ENCODE results near the gene MRPS18B. TPM values are rescaled to one million over a fixed set of nuclear protein-coding genes. Genes with fewer than 3 reads are reported as not detected.
A peak's percentile ranks its signal among the peaks of the same experiment; 100 is the strongest.
"Not testable (repeated sequence)": the region's sequence is repeated elsewhere in the genome, so short reads cannot be mapped to it uniquely, and the experiment has no call there.

The MRPS18B gene
- total and polyA plus RNA-seq, 2 of the 13 experiments (the other 11 are each of a cell fraction or from before 2014, with no cell fraction given), result 125 to 131 TPM

DNA sequence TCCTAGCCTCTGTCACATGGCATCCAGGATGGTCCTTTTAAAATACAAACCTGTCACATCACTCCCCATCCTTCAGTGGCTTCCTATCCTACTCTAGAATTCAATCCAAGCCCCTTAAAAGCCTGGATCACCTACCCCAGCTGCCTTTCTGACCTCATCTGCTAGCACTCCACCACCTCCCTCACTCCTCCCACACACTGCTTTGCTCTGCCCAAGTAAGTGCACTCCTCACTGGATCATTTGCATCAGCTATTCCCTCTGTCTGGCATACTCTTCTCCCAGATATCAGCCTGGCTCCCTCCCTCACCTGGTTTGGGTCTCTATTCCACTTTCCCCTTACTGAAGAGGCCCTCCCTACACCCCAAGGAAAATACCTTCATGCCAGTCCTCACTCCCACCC, 39.8 kb downstream of the MRPS18B start:
- POLR2A ChIA-PET, result interaction anchor here (1.4 to 4.8 kb wide), 4 partner anchors 9 to 39 kb away, joined by 3 to 26 read pairs (median 7); partner anchors contain the start of gene DHX16
- 0 out of 3 replicates have a peak, but pooled peaks have one; percentile 2 for ATAC-seq
- peaks cover 39 to 72% of the 10 kb centered on the region in 2 experiments for H3K36me3 ChIP-seq (replicated peaks in 1 of 2; ENCODE audit: control insufficient read depth in 1 of 2, insufficient read depth in 2 of 2, low read length in 2 of 2)

DNA sequence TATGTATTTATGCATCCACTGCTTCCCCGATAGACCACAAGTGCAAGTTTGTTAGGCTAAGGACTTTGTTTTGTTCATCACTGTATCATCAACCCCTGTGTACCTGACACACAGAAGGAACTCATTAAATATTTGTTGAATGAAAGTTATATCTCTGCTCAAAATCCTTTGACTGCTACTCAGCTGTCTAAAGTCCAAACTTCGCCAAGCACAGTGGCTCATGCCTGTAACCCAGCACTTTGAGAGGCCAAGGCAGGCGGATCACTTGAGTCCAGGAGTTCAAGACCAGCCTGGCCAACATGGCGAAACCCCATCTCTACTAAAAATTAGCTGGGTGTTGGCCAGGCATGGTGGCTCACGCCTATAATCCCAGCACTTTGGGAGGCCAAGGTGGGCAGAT, 40.3 kb downstream of the MRPS18B start:
- Histone ChIP-seq H3K27ac (ENCODE audit: extremely low read length, insufficient read depth, low read length) (peak overlapping the region; percentile 80), H3K36me3 (replicated peaks in 1 of 2; ENCODE audit: control insufficient read depth in 1 of 2, insufficient read depth in 2 of 2, low read length in 2 of 2) (peaks cover 38 to 72% of the 10 kb centered on the region in 2 experiments), H3K4me1 (ENCODE audit: insufficient read depth, low read length) (peaks cover 53% of the 10 kb centered on the region)
- H3K27me3 ChIP-seq (ENCODE audit: control insufficient read depth in 1 of 2, insufficient read depth in 2 of 2, low read length in 2 of 2); H3K9me3 ChIP-seq (ENCODE audit: low read length); H4K20me1 ChIP-seq (ENCODE audit: insufficient read depth, low read length); BruUV-seq (replicated peaks); FAIRE-seq; H2AFZ ChIP-seq (ENCODE audit: low read length); in situ Hi-C loops (cut with HindIII; ENCODE audit: extremely low pct_ligation_motif_present, low pct_unique_long_range_greater_than_20kb); H3K4me2 ChIP-seq (ENCODE audit: low read depth, low read length); CTCF ChIA-PET (ENCODE audit: low intra/inter-chr PET ratio, low total read pairs); H3K9ac ChIP-seq (ENCODE audit: insufficient read depth, low read depth, low read length); H3K79me2 ChIP-seq (ENCODE audit: insufficient read depth, low read length); H3K4me3 ChIP-seq (replicated peaks in 1 of 3; ENCODE audit: insufficient read depth in 1 of 3, low read depth in 2 of 3, low read length in 3 of 3): not testable (repeated sequence)
- DNase-seq (ENCODE audit: low spot score) (peak; percentile 53), ATAC-seq (peak; percentile 3; the same call in 1 of the 3 replicates)
- WGBS (ENCODE audit: low lambda C conversion rate), result 64% methylated on average over 5 of the region's 5 CpGs
- intact Hi-C loops (cut with micrococcal nuclease; ENCODE audit: unreplicated experiment), result loop anchor here (5.0 kb wide), 1 partner anchor 41 kb away; the partner anchor contains the start of genes MRPS18B and PPP1R10
- POLR2A ChIA-PET, result interaction anchor here (1.4 to 4.8 kb wide), 3 partner anchors 10 to 39 kb away, joined by 3 to 26 read pairs (median 9); partner anchors contain the start of gene DHX16
- TF ChIP-seq ZMYM2 (CRISPR knock-in tag; IDR thresholded peaks at IDR 0.05) (peak; percentile 65), ADNP (CRISPR knock-in tag; IDR thresholded peaks at IDR 0.05) (peak; percentile 44; the same call in 1 of the 2 replicates)
- TF ChIP-seq, protein P1, sequence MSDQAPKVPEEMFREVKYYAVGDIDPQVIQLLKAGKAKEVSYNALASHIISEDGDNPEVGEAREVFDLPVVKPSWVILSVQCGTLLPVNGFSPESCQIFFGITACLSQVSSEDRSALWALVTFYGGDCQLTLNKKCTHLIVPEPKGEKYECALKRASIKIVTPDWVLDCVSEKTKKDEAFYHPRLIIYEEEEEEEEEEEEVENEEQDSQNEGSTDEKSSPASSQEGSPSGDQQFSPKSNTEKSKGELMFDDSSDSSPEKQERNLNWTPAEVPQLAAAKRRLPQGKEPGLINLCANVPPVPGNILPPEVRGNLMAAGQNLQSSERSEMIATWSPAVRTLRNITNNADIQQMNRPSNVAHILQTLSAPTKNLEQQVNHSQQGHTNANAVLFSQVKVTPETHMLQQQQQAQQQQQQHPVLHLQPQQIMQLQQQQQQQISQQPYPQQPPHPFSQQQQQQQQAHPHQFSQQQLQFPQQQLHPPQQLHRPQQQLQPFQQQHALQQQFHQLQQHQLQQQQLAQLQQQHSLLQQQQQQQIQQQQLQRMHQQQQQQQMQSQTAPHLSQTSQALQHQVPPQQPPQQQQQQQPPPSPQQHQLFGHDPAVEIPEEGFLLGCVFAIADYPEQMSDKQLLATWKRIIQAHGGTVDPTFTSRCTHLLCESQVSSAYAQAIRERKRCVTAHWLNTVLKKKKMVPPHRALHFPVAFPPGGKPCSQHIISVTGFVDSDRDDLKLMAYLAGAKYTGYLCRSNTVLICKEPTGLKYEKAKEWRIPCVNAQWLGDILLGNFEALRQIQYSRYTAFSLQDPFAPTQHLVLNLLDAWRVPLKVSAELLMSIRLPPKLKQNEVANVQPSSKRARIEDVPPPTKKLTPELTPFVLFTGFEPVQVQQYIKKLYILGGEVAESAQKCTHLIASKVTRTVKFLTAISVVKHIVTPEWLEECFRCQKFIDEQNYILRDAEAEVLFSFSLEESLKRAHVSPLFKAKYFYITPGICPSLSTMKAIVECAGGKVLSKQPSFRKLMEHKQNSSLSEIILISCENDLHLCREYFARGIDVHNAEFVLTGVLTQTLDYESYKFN (CRISPR knock-in tag; conservative IDR thresholded peaks at IDR 0.05), result peak; percentile 61

More for the DNA sequence above, 39.8 kb downstream of the MRPS18B start:
- intact Hi-C loops (cut with micrococcal nuclease; ENCODE audit: unreplicated experiment), result loop anchor here (5.0 kb wide), 1 partner anchor 40 kb away; the partner anchor contains the start of genes MRPS18B and PPP1R10
- Histone ChIP-seq H3K9ac (ENCODE audit: insufficient read depth, low read depth, low read length) (no peak overlapping the region), H4K20me1 (ENCODE audit: insufficient read depth, low read length) (no peaks in the 10 kb centered on the region), H3K4me2 (ENCODE audit: low read depth, low read length) (no peak overlapping the region), H3K27me3 (ENCODE audit: control insufficient read depth in 1 of 2, insufficient read depth in 2 of 2, low read length in 2 of 2) (no peaks in the 10 kb centered on the region), H3K27ac (ENCODE audit: extremely low read length, insufficient read depth, low read length) (peak overlapping the region; percentile 80), H2AFZ (ENCODE audit: low read length) (no peak overlapping the region), H3K4me1 (ENCODE audit: insufficient read depth, low read length) (peaks cover 53% of the 10 kb centered on the region), H3K4me3 (replicated peaks in 1 of 3; ENCODE audit: insufficient read depth in 1 of 3, low read depth in 2 of 3, low read length in 3 of 3) (no peak overlapping the region), H3K9me3 (ENCODE audit: low read length) (no peaks in the 10 kb centered on the region), H3K79me2 (ENCODE audit: insufficient read depth, low read length) (no peaks in the 10 kb centered on the region)
- in situ Hi-C loops (cut with HindIII; ENCODE audit: extremely low pct_ligation_motif_present, low pct_unique_long_range_greater_than_20kb), result no loop called here
- DNase-seq (ENCODE audit: low spot score) (no peak), FAIRE-seq (no peak)
- BruUV-seq (replicated peaks), result no TSS peak
- TF ChIP-seq FOXO4 (CRISPR knock-in tag; conservative IDR thresholded peaks at IDR 0.05), result 0 out of 2 replicates have a peak, but pooled peaks have one; percentile 13
- TF ChIP-seq ZNF674 (CRISPR knock-in tag; IDR thresholded peaks at IDR 0.05; ENCODE audit: low read depth), result no peak
- CTCF ChIA-PET (ENCODE audit: low intra/inter-chr PET ratio, low total read pairs), result no interaction called here

All from HepG2 (cell line).